Left kidney (tissue), 2 donors: ENCODE measurements around the gene MRPS24. TPM values are rescaled to one million over a fixed set of nuclear protein-coding genes. Genes with fewer than 3 reads are reported as not detected.
A peak's percentile ranks its signal among the peaks of the same experiment; 100 is the strongest.
"Not testable (repeated sequence)": the region's sequence is repeated elsewhere in the genome, so short reads cannot be mapped to it uniquely, and the experiment has no call there.

Experiments
- DNase-seq: peaks from one replicate; pipeline ENCODE4 v3.0.0-alpha.2; 2013
- polyA plus RNA-seq: library from polyadenylated mRNA; unstranded; fragments of 120-200 nt; gene quantifications from one replicate; pipeline ENCODE4 v1.2.1, GENCODE V29; 2013; ENCODE audit not compliant: insufficient read length

The MRPS24 gene
- polyA plus RNA-seq, 1 donor, result 64.6 TPM

- DNase-seq, result no peak
Observed at GRCh38 chr7:43844257-43844656, 25.1 kb downstream of the MRPS24 start.

- no peak for DNase-seq
Observed at GRCh38 chr7:43843296-43843695, 26.0 kb downstream of the MRPS24 start.

- DNase-seq, result no peak
Observed at GRCh38 chr7:43838201-43838658, 31.1 kb downstream of the MRPS24 start.

GRCh38 chr7:43834463-43835251, 34.7 kb downstream of the MRPS24 start:
- DNase-seq, result no peak

- DNase-seq, result not testable (repeated sequence)
Observed at GRCh38 chr7:43830917-43831316, 38.4 kb downstream of the MRPS24 start.

GRCh38 chr7:43825391-43825808, 43.9 kb downstream of the MRPS24 start:
- DNase-seq, result peak; percentile 35

GRCh38 chr7:43824963-43825362, 44.4 kb downstream of the MRPS24 start:
- DNase-seq, result no peak

GRCh38 chr7:43824513-43824912, 44.8 kb downstream of the MRPS24 start:
- DNase-seq, result not testable (repeated sequence)

- DNase-seq, result no peak
Observed at GRCh38 chr7:43823941-43824340, 45.4 kb downstream of the MRPS24 start.

GRCh38 chr7:43823425-43823824, 45.9 kb downstream of the MRPS24 start:
- not testable (repeated sequence) for DNase-seq

Other genes with a start within 250 kb of the MRPS24 start
- 90.6 TPM for gene COA1, start 140.0 kb downstream of the MRPS24 start, polyA plus RNA-seq
- gene BLVRA, start 110.8 kb downstream of the MRPS24 start, polyA plus RNA-seq, result 52.7 TPM
- 39.2 TPM for gene URGCP, start 37.1 kb upstream of the MRPS24 start, polyA plus RNA-seq
- 22.5 TPM for gene UBE2D4, start 56.9 kb upstream of the MRPS24 start, polyA plus RNA-seq
- gene SPDYE1, start 128.4 kb upstream of the MRPS24 start, polyA plus RNA-seq, result 2.1 TPM
- gene DBNL, start 175.2 kb upstream of the MRPS24 start, polyA plus RNA-seq, result 60.1 TPM
- 1.1 TPM for gene PGAM2, start 196.1 kb upstream of the MRPS24 start, polyA plus RNA-seq
- 28.6 TPM for gene POLM, start 213.0 kb upstream of the MRPS24 start, polyA plus RNA-seq
- gene AEBP1, start 234.8 kb upstream of the MRPS24 start, polyA plus RNA-seq, result 64.2 TPM